ENCODE data around the gene GRK5. TPM values are rescaled to one million over a fixed set of nuclear protein-coding genes. Genes with fewer than 3 reads are reported as not detected.

Gene GRK5
- total RNA-seq, 1 experiment from 2014 or later: 58.2 TPM

DNA sequence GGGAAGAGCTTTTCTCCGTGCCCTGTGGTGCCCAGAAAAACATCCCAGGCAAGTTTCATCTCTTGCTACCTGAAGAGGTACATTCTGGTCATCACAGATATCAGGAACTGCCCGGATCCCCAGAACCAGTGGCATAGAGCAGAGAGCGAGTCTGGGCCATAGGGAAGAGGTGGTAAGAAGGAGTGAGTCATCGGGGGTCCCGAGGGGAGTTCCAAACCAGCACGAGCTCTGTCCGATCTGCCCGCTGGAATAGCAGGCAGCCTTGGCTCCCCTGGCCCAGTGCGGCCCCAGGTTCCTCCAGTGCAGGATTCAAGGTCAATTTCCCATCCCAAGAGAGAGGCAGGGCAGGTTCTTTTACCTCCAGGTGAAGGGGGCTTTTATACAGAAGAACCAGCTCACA, 210.5 kb downstream of the GRK5 start:
- DNase-seq (ENCODE audit: low spot score): no peak

GRCh38 chr10:119418362-119418761, 211.0 kb downstream of the GRK5 start:
- no peak overlapping the region for H3K27ac ChIP-seq (ENCODE audit: low read depth, low read length, poor library complexity, severe bottlenecking)
- H3K27me3 ChIP-seq (replicated peaks; ENCODE audit: insufficient read depth, low read depth, low read length, poor library complexity): no peaks in the 10 kb centered on the region
- peaks cover 12% of the 10 kb centered on the region for H3K4me1 ChIP-seq (ENCODE audit: insufficient read depth, low read length, poor library complexity, severe bottlenecking)
- no peak for TF ChIP-seq CTCF (conservative IDR thresholded peaks at IDR 0.05; ENCODE audit: low read depth, low read length)
- no peak for TF ChIP-seq EZH2 (IDR thresholded peaks at IDR 0.05; ENCODE audit: borderline replicate concordance, low read depth, low read length, poor library complexity, severe bottlenecking)
- DNase-seq (ENCODE audit: low spot score): no peak
- intact Hi-C loops (cut with micrococcal nuclease; ENCODE audit: unreplicated experiment): no loop called here
- no TSS peak for BruUV-seq (replicated peaks)
- POLR2A ChIA-PET (ENCODE audit: low non-redundant PET): interaction anchor here (0.5 kb wide), 1 partner anchor 1107 kb away, joined by 3 read pairs; no protein-coding TSS in a partner anchor
- H3K36me3 ChIP-seq (ENCODE audit: insufficient read depth, low read length, poor library complexity, severe bottlenecking): no peaks in the 10 kb centered on the region
- CTCF ChIA-PET: interaction anchor here (0.8 to 1.9 kb wide), 3 partner anchors 209 to 219 kb away, joined by 3 to 17 read pairs (median 7); no protein-coding TSS in a partner anchor
- no peaks in the 10 kb centered on the region for H3K9me3 ChIP-seq (ENCODE audit: low read depth, low read length, poor library complexity, severe bottlenecking)
- H3K4me3 ChIP-seq (ENCODE audit: low read depth, low read length, poor library complexity, severe bottlenecking): no peak overlapping the region

More for the DNA sequence above, 210.5 kb downstream of the GRK5 start:
- Histone ChIP-seq H3K4me3 (ENCODE audit: low read depth, low read length, poor library complexity, severe bottlenecking) (no peak overlapping the region), H3K36me3 (ENCODE audit: insufficient read depth, low read length, poor library complexity, severe bottlenecking) (no peaks in the 10 kb centered on the region), H3K9me3 (ENCODE audit: low read depth, low read length, poor library complexity, severe bottlenecking) (no peaks in the 10 kb centered on the region), H3K4me1 (ENCODE audit: insufficient read depth, low read length, poor library complexity, severe bottlenecking) (peaks cover 12% of the 10 kb centered on the region), H3K27ac (ENCODE audit: low read depth, low read length, poor library complexity, severe bottlenecking) (no peak overlapping the region), H3K27me3 (replicated peaks; ENCODE audit: insufficient read depth, low read depth, low read length, poor library complexity) (no peaks in the 10 kb centered on the region)
- ChIA-PET POLR2A (ENCODE audit: low non-redundant PET) (interaction anchor here (0.5 kb wide), 1 partner anchor 1106 kb away, joined by 3 read pairs; no protein-coding TSS in a partner anchor), CTCF (interaction anchor here (1.3 to 1.9 kb wide), 2 partner anchors 211 to 218 kb away, joined by 3 to 7 read pairs; no protein-coding TSS in a partner anchor)
- BruUV-seq (replicated peaks): no TSS peak
- intact Hi-C loops (cut with micrococcal nuclease; ENCODE audit: unreplicated experiment): loop anchor here (2.0 kb wide), 2 partner anchors 211 to 219 kb away; partner anchors contain the start of gene GRK5
- TF ChIP-seq CTCF (conservative IDR thresholded peaks at IDR 0.05; ENCODE audit: low read depth, low read length) (no peak), EZH2 (IDR thresholded peaks at IDR 0.05; ENCODE audit: borderline replicate concordance, low read depth, low read length, poor library complexity, severe bottlenecking) (no peak)

- ChIA-PET CTCF (interaction anchor here (0.6 kb wide), 1 partner anchor 1706 kb away, joined by 5 read pairs; no protein-coding TSS in a partner anchor), POLR2A (ENCODE audit: low non-redundant PET) (no interaction called here)
- H3K4me3 ChIP-seq (ENCODE audit: low read depth, low read length, poor library complexity, severe bottlenecking): no peak overlapping the region
- intact Hi-C loops (cut with micrococcal nuclease; ENCODE audit: unreplicated experiment): no loop called here
- no peak for TF ChIP-seq CTCF (conservative IDR thresholded peaks at IDR 0.05; ENCODE audit: low read depth, low read length)
- TF ChIP-seq EZH2 (IDR thresholded peaks at IDR 0.05; ENCODE audit: borderline replicate concordance, low read depth, low read length, poor library complexity, severe bottlenecking): no peak
- H3K36me3 ChIP-seq (ENCODE audit: insufficient read depth, low read length, poor library complexity, severe bottlenecking): no peaks in the 10 kb centered on the region
- H3K27me3 ChIP-seq (replicated peaks; ENCODE audit: insufficient read depth, low read depth, low read length, poor library complexity): no peaks in the 10 kb centered on the region
- H3K27ac ChIP-seq (ENCODE audit: low read depth, low read length, poor library complexity, severe bottlenecking): no peak overlapping the region
- DNase-seq (ENCODE audit: low spot score): no peak
- H3K9me3 ChIP-seq (ENCODE audit: low read depth, low read length, poor library complexity, severe bottlenecking): no peaks in the 10 kb centered on the region
- H3K4me1 ChIP-seq (ENCODE audit: insufficient read depth, low read length, poor library complexity, severe bottlenecking): peaks cover 12% of the 10 kb centered on the region
- no TSS peak for BruUV-seq (replicated peaks)
These were observed 212.6 kb downstream of the GRK5 start for GRCh38 chr10:119419931-119420330.
